ENCODE data around the gene PNMA8A.
"Not testable (repeated sequence)": the region's sequence is repeated elsewhere in the genome, so short reads cannot be mapped to it uniquely, and the experiment has no call there.

Gene PNMA8A

GRCh38 chr19:46466536-46467196 is 4.7 kb downstream of the PNMA8A start:
- DNase-seq (ENCODE audit: low read depth in 4 of 4, low spot score in 1 of 4), result no peak

- no peak for DNase-seq (ENCODE audit: low read depth in 4 of 4, low spot score in 1 of 4)
Observed at GRCh38 chr19:46463516-46463915, 7.8 kb downstream of the PNMA8A start.

- DNase-seq (ENCODE audit: low read depth in 4 of 4, low spot score in 1 of 4), result no peak
Observed at GRCh38 chr19:46461537-46461936, 9.8 kb downstream of the PNMA8A start.

- DNase-seq (ENCODE audit: low read depth in 4 of 4, low spot score in 1 of 4), result no peak
Observed at GRCh38 chr19:46460981-46461380, 10.4 kb downstream of the PNMA8A start.

GRCh38 chr19:46460055-46460454 is 11.3 kb downstream of the PNMA8A start:
- no peak for DNase-seq (ENCODE audit: low read depth in 4 of 4, low spot score in 1 of 4)

- no peak for DNase-seq (ENCODE audit: low read depth in 4 of 4, low spot score in 1 of 4)
Observed at GRCh38 chr19:46456930-46457329, 14.4 kb downstream of the PNMA8A start.

- no peak for DNase-seq (ENCODE audit: low read depth in 4 of 4, low spot score in 1 of 4)
Observed at GRCh38 chr19:46454244-46454643, 17.1 kb downstream of the PNMA8A start.

- DNase-seq (ENCODE audit: low read depth in 4 of 4, low spot score in 1 of 4), result no peak
Observed at GRCh38 chr19:46453661-46454060, 17.7 kb downstream of the PNMA8A start.

GRCh38 chr19:46452186-46452585 is 19.2 kb downstream of the PNMA8A start:
- DNase-seq (ENCODE audit: low read depth in 4 of 4, low spot score in 1 of 4), result no peak

- no peak for DNase-seq (ENCODE audit: low read depth in 4 of 4, low spot score in 1 of 4)
Observed at GRCh38 chr19:46451352-46451751, 20.0 kb downstream of the PNMA8A start.

GRCh38 chr19:46450737-46451136 is 20.6 kb downstream of the PNMA8A start:
- DNase-seq (ENCODE audit: low read depth in 4 of 4, low spot score in 1 of 4), result no peak

GRCh38 chr19:46449228-46449627 is 22.1 kb downstream of the PNMA8A start:
- no peak for DNase-seq (ENCODE audit: low read depth in 4 of 4, low spot score in 1 of 4)

- DNase-seq (ENCODE audit: low read depth in 4 of 4, low spot score in 1 of 4), result no peak
Observed at GRCh38 chr19:46448601-46449000, 22.8 kb downstream of the PNMA8A start.

- no peak for DNase-seq (ENCODE audit: low read depth in 4 of 4, low spot score in 1 of 4)
Observed at GRCh38 chr19:46447824-46448223, 23.5 kb downstream of the PNMA8A start.

- no peak for DNase-seq (ENCODE audit: low read depth in 4 of 4, low spot score in 1 of 4)
Observed at GRCh38 chr19:46447006-46447405, 24.4 kb downstream of the PNMA8A start.

GRCh38 chr19:46446021-46446420 is 25.3 kb downstream of the PNMA8A start:
- DNase-seq (ENCODE audit: low read depth in 4 of 4, low spot score in 1 of 4), result no peak

- no peak for DNase-seq (ENCODE audit: low read depth in 4 of 4, low spot score in 1 of 4)
Observed at GRCh38 chr19:46442808-46443450, 28.4 kb downstream of the PNMA8A start.

- no peak for DNase-seq (ENCODE audit: low read depth in 4 of 4, low spot score in 1 of 4)
Observed at GRCh38 chr19:46441866-46442265, 29.5 kb downstream of the PNMA8A start.

GRCh38 chr19:46435689-46436088 is 35.7 kb downstream of the PNMA8A start:
- not testable (repeated sequence) for DNase-seq (ENCODE audit: low read depth in 4 of 4, low spot score in 1 of 4)

- DNase-seq (ENCODE audit: low read depth in 4 of 4, low spot score in 1 of 4), result no peak
Observed at GRCh38 chr19:46435009-46435408, 36.4 kb downstream of the PNMA8A start.

GRCh38 chr19:46433470-46433869 is 37.9 kb downstream of the PNMA8A start:
- DNase-seq (ENCODE audit: low read depth in 4 of 4, low spot score in 1 of 4), result not testable (repeated sequence)

- no peak for DNase-seq (ENCODE audit: low read depth in 4 of 4, low spot score in 1 of 4)
Observed at GRCh38 chr19:46431824-46432223, 39.5 kb downstream of the PNMA8A start.

- no peak for DNase-seq (ENCODE audit: low read depth in 4 of 4, low spot score in 1 of 4)
Observed at GRCh38 chr19:46429999-46430398, 41.4 kb downstream of the PNMA8A start.
